ENCODE measurements around the gene CDKN2B-AS1.

Gene CDKN2B-AS1

GRCh38 chr9:21982861-21983560, 11.6 kb upstream of the CDKN2B-AS1 start:
- DNase-seq (ENCODE audit: low spot score) = no peak

GRCh38 chr9:21983561-21983935, 11.0 kb upstream of the CDKN2B-AS1 start:
- DNase-seq (ENCODE audit: low spot score) = no peak

- DNase-seq (ENCODE audit: low spot score) = no peak
These were observed 10.5 kb upstream of the CDKN2B-AS1 start for GRCh38 chr9:21984101-21984500.

- no peak for DNase-seq (ENCODE audit: low spot score)
These were observed 8.5 kb upstream of the CDKN2B-AS1 start for GRCh38 chr9:21985964-21986667.

- no peak for DNase-seq (ENCODE audit: low spot score)
These were observed 6.3 kb upstream of the CDKN2B-AS1 start for GRCh38 chr9:21988056-21988990.

- DNase-seq (ENCODE audit: low spot score) = no peak
These were observed 5.0 kb upstream of the CDKN2B-AS1 start for GRCh38 chr9:21989440-21990189.

- DNase-seq (ENCODE audit: low spot score) = no peak
These were observed 3.3 kb upstream of the CDKN2B-AS1 start for GRCh38 chr9:21991072-21991959.

GRCh38 chr9:21993007-21993406, 1.6 kb upstream of the CDKN2B-AS1 start:
- DNase-seq (ENCODE audit: low spot score) = no peak

GRCh38 chr9:21993893-21994555, 567 bp upstream of the CDKN2B-AS1 start, which contains the start of gene CDKN2A:
Gene CDKN2A (minus strand): TSS chr9:21994392.
- no peak for DNase-seq (ENCODE audit: low spot score)

GRCh38 chr9:21995006-21995665, 545 bp downstream of the CDKN2B-AS1 start:
- DNase-seq (ENCODE audit: low spot score) = peak; percentile 61

GRCh38 chr9:21995666-21996398, 1.2 kb downstream of the CDKN2B-AS1 start:
- no peak for DNase-seq (ENCODE audit: low spot score)

GRCh38 chr9:21996438-21996837, 1.8 kb downstream of the CDKN2B-AS1 start:
- no peak for DNase-seq (ENCODE audit: low spot score)

- no peak for DNase-seq (ENCODE audit: low spot score)
These were observed 2.3 kb downstream of the CDKN2B-AS1 start for GRCh38 chr9:21996858-21997257.

- DNase-seq (ENCODE audit: low spot score) = no peak
These were observed 2.9 kb downstream of the CDKN2B-AS1 start for GRCh38 chr9:21997480-21997879.

- DNase-seq (ENCODE audit: low spot score) = no peak
These were observed 3.4 kb downstream of the CDKN2B-AS1 start for GRCh38 chr9:21998026-21998425.

GRCh38 chr9:22002038-22002437, 7.4 kb downstream of the CDKN2B-AS1 start:
- DNase-seq (ENCODE audit: low spot score) = no peak

- no peak for DNase-seq (ENCODE audit: low spot score)
These were observed 10.6 kb downstream of the CDKN2B-AS1 start for GRCh38 chr9:22005021-22005701.
